ENCODE results near the gene DISC1. TPM values are rescaled to one million over a fixed set of nuclear protein-coding genes. Genes with fewer than 3 reads are reported as not detected.

DISC1 gene
- total RNA-seq, 1 experiment from 2014 or later = 1.8 TPM

DNA sequence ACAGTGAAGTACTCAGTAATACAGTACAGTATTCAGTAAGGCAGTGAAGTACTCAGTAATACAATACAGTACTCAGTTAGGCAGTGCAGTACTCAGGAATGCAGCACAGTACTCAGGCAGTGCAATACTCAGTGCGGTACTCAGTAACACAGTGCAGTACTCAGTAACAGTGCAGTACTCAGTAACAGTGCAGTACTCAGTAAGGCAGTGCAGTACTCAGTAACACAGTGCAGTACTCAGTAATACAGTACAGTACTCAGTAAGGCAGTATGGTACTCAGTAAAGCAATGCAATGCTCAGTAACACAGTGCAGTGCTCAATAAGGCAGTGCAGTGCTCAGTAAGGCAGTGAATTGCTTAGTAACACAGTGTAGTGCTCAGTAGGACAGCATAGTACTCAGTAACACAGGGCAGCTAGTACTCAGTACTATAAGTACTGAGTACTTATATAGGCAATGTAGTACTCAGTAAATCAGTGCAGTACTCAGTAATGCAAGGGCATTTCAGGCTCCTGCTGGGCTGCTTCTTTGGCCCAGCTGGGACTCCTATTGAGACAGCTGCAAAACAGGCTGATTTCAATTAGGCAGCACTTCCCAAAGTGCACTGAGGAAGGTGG, 411.3 kb downstream of the DISC1 start:
- Histone ChIP-seq H3K79me2 (ENCODE audit: insufficient read depth, low read length) (no peaks in the 10 kb centered on the region), H3K4me2 (ENCODE audit: low read length) (no peak overlapping the region), H3K27me3 (ENCODE audit: insufficient read depth, low read length) (no peaks in the 10 kb centered on the region; the same call in 1 of the 2 replicates), H3K27ac (ENCODE audit: low read depth, low read length) (no peak overlapping the region), H3K9ac (ENCODE audit: low read length) (no peak overlapping the region), H3K4me3 (replicated peaks in 1 of 2; ENCODE audit: low read depth in 1 of 2, low read length in 2 of 2) (no peak overlapping the region), H4K20me1 (ENCODE audit: insufficient read depth) (no peaks in the 10 kb centered on the region), H2AFZ (ENCODE audit: low read depth, low read length, poor library complexity, severe bottlenecking) (no peak overlapping the region), H3K9me2 (ENCODE audit: insufficient read depth) (no peaks in the 10 kb centered on the region), H3K9me3 (ENCODE audit: control insufficient read depth in 1 of 2, insufficient read depth in 1 of 2, low read depth in 1 of 2, low read length in 2 of 2) (no peaks in the 10 kb centered on the region), H3K4me1 (ENCODE audit: control insufficient read depth in 1 of 2, insufficient read depth in 2 of 2, low read length in 2 of 2) (no peaks in the 10 kb centered on the region), H3K36me3 (ENCODE audit: control insufficient read depth in 1 of 2, insufficient read depth in 2 of 2, low read length in 2 of 2) (no peaks in the 10 kb centered on the region)
- ATAC-seq = no peak
- ChIA-PET CTCF (no interaction called here), RAD21 (ENCODE audit: low non-redundant PET in 1 of 2, low total read pairs in 2 of 2, uncharacterized antibody in 2 of 2, unreplicated experiment in 2 of 2) (no interaction called here), POLR2A (no interaction called here)
- DNase-seq (ENCODE audit: low read depth, low spot score) = no peak
- no TSS peak for BruUV-seq (replicated peaks)
- TF ChIP-seq, protein P1, sequence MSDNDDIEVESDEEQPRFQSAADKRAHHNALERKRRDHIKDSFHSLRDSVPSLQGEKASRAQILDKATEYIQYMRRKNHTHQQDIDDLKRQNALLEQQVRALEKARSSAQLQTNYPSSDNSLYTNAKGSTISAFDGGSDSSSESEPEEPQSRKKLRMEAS (IDR thresholded peaks at IDR 0.05) = no peak
- no peak for TF ChIP-seq EZH2 (IDR thresholded peaks at IDR 0.05)
- intact Hi-C loops (cut with micrococcal nuclease) = no loop called here

DNA sequence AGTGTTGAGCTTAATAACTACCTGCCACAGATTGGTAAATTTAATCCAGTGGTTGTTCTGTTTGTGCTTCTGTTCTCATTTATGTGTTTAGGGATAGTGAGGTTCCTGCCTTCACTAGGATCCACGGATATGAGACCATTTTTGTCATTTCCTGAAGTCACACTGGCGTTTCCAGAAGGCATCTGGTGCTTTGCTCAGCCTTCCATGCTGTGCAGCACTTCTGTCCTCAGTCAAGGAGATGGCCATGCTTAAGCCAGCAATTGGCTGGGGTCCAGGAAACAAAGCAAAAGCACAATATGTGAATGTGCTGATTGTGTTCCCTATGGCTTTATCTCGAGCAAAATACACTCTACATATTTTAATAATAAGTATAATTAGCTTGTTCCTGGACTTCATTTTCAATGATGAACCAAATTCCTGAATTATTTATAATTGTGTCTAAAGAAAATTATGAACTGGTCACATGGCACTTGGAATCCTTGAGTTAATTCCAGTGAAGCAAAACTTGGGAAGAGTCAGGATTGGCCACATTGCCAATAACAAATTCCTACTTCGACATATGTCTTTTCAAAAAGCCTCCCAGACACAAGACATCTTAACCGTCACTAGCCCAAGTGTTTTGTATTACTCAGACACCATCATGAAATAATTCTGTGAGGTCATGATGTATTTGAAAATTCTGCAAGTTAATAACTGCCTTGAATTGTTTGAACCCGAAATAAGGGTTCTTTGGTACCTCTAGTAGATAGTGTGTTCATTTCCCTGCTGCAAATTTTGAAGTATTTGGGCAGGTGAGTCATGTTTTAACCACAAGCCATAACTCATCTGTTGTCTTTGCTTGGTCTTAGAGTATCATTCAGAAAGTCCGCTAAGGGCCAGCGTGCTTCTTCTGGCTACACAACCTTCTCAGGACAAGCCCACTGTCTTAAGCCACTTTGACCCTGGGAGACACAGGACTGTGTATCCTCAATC, 412.4 kb downstream of the DISC1 start:
- Histone ChIP-seq H3K4me3 (replicated peaks in 1 of 2; ENCODE audit: low read depth in 1 of 2, low read length in 2 of 2) (no peak overlapping the region), H3K4me2 (ENCODE audit: low read length) (no peak overlapping the region), H4K20me1 (ENCODE audit: insufficient read depth) (no peaks in the 10 kb centered on the region), H3K27me3 (ENCODE audit: insufficient read depth, low read length) (no peaks in the 10 kb centered on the region; the same call in 1 of the 2 replicates), H3K36me3 (ENCODE audit: control insufficient read depth in 1 of 2, insufficient read depth in 2 of 2, low read length in 2 of 2) (no peaks in the 10 kb centered on the region), H3K9ac (ENCODE audit: low read length) (no peak overlapping the region), H3K9me2 (ENCODE audit: insufficient read depth) (no peaks in the 10 kb centered on the region), H3K4me1 (ENCODE audit: control insufficient read depth in 1 of 2, insufficient read depth in 2 of 2, low read length in 2 of 2) (no peaks in the 10 kb centered on the region), H3K27ac (ENCODE audit: low read depth, low read length) (no peak overlapping the region), H2AFZ (ENCODE audit: low read depth, low read length, poor library complexity, severe bottlenecking) (no peak overlapping the region), H3K79me2 (ENCODE audit: insufficient read depth, low read length) (no peaks in the 10 kb centered on the region), H3K9me3 (ENCODE audit: control insufficient read depth in 1 of 2, insufficient read depth in 1 of 2, low read depth in 1 of 2, low read length in 2 of 2) (no peaks in the 10 kb centered on the region)
- no TSS peak for BruUV-seq (replicated peaks)
- intact Hi-C loops (cut with micrococcal nuclease) = no loop called here
- no peak for DNase-seq (ENCODE audit: low read depth, low spot score)
- no peak for ATAC-seq
- RAD21 ChIA-PET (ENCODE audit: low non-redundant PET in 1 of 2, low total read pairs in 2 of 2, uncharacterized antibody in 2 of 2, unreplicated experiment in 2 of 2) = no interaction called here
- CTCF ChIA-PET = no interaction called here
- TF ChIP-seq POLR2A (IDR thresholded peaks at IDR 0.05; ENCODE audit: borderline replicate concordance, extremely low read depth, insufficient read depth, insufficient read length) (no peak), FOSL1 (IDR thresholded peaks at IDR 0.05; ENCODE audit: low read depth) (no peak), RAD21 (IDR thresholded peaks at IDR 0.05; ENCODE audit: low read depth) (no peak), TCF7L2 (IDR thresholded peaks at IDR 0.05; ENCODE audit: borderline replicate concordance, extremely low read depth, insufficient read depth, insufficient read length) (no peak), EGR1 (IDR thresholded peaks at IDR 0.05; ENCODE audit: low read depth) (no peak), ZNF274 (IDR thresholded peaks at IDR 0.05; ENCODE audit: low read depth, low read length) (no peak), POLR2AphosphoS5 (IDR thresholded peaks at IDR 0.05; ENCODE audit: low read depth, low read length) (no peak), EZH2phosphoT487 (IDR thresholded peaks at IDR 0.05; ENCODE audit: borderline replicate concordance) (no peak), YY1 (IDR thresholded peaks at IDR 0.05; ENCODE audit: extremely low read depth, insufficient replicate concordance, low read depth, low read length) (no peak), CEBPB (IDR thresholded peaks at IDR 0.05; ENCODE audit: low read depth) (no peak), EZH2 (IDR thresholded peaks at IDR 0.05) (no peak), JUND (IDR thresholded peaks at IDR 0.05) (no peak), SP1 (IDR thresholded peaks at IDR 0.05; ENCODE audit: low read depth) (no peak), SRF (IDR thresholded peaks at IDR 0.05; ENCODE audit: low read depth) (no peak), ELF1 (IDR thresholded peaks at IDR 0.05; ENCODE audit: borderline replicate concordance, low read depth) (no peak)
- TF ChIP-seq, protein P2, sequence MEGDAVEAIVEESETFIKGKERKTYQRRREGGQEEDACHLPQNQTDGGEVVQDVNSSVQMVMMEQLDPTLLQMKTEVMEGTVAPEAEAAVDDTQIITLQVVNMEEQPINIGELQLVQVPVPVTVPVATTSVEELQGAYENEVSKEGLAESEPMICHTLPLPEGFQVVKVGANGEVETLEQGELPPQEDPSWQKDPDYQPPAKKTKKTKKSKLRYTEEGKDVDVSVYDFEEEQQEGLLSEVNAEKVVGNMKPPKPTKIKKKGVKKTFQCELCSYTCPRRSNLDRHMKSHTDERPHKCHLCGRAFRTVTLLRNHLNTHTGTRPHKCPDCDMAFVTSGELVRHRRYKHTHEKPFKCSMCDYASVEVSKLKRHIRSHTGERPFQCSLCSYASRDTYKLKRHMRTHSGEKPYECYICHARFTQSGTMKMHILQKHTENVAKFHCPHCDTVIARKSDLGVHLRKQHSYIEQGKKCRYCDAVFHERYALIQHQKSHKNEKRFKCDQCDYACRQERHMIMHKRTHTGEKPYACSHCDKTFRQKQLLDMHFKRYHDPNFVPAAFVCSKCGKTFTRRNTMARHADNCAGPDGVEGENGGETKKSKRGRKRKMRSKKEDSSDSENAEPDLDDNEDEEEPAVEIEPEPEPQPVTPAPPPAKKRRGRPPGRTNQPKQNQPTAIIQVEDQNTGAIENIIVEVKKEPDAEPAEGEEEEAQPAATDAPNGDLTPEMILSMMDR (IDR thresholded peaks at IDR 0.05 in 2 of 3, conservative IDR thresholded peaks at IDR 0.05 in 1 of 3; ENCODE audit: borderline replicate concordance in 1 of 3, insufficient read depth in 1 of 3, low read depth in 2 of 3, low read length in 2 of 3) = no peak
- TF ChIP-seq, protein P1 (IDR thresholded peaks at IDR 0.05) = no peak
- POLR2A ChIA-PET = no interaction called here
